ENCODE measurements around the gene PGS1.
"Not testable (repeated sequence)": the region's sequence is repeated elsewhere in the genome, so short reads cannot be mapped to it uniquely, and the experiment has no call there.

PGS1 gene

GRCh38 chr17:78460951-78461798 is 82.7 kb downstream of the PGS1 start:
- Histone ChIP-seq H3K36me3 (replicated peaks) (no peaks in the 10 kb centered on the region), H3K27me3 (replicated peaks) (no peaks in the 10 kb centered on the region), H3K4me3 (ENCODE audit: low read depth, low read length) (no peak overlapping the region), H3K27ac (no peak overlapping the region)
- in situ Hi-C loops (cut with HindIII; ENCODE audit: low pct_ligation_motif_present, low sequenced_read_pairs), result no loop called here
- no peak for TF ChIP-seq CTCF (IDR thresholded peaks at IDR 0.05; ENCODE audit: low read depth, low read length, missing control alignments)
- DNase-seq, result no peak

- H3K4me3 ChIP-seq (ENCODE audit: low read depth, low read length), result no peak overlapping the region
- in situ Hi-C loops (cut with HindIII; ENCODE audit: low pct_ligation_motif_present, low sequenced_read_pairs), result no loop called here
- no peak overlapping the region for H3K27ac ChIP-seq
- no peaks in the 10 kb centered on the region for H3K27me3 ChIP-seq (replicated peaks)
- TF ChIP-seq CTCF (IDR thresholded peaks at IDR 0.05; ENCODE audit: low read depth, low read length, missing control alignments), result no peak
- DNase-seq, result no peak
- H3K36me3 ChIP-seq (replicated peaks), result no peaks in the 10 kb centered on the region
Observed at GRCh38 chr17:78461799-78462053, 83.3 kb downstream of the PGS1 start.

- in situ Hi-C loops (cut with HindIII; ENCODE audit: low pct_ligation_motif_present, low sequenced_read_pairs), result no loop called here
- H3K27ac ChIP-seq, result no peak overlapping the region
- H3K4me3 ChIP-seq (ENCODE audit: low read depth, low read length), result no peak overlapping the region
- no peak for TF ChIP-seq CTCF (IDR thresholded peaks at IDR 0.05; ENCODE audit: low read depth, low read length, missing control alignments)
- no peak for DNase-seq
- no peaks in the 10 kb centered on the region for H3K36me3 ChIP-seq (replicated peaks)
- H3K27me3 ChIP-seq (replicated peaks), result no peaks in the 10 kb centered on the region
Observed at GRCh38 chr17:78462148-78462547, 83.7 kb downstream of the PGS1 start.

GRCh38 chr17:78466109-78466785 is 87.8 kb downstream of the PGS1 start:
- H3K27me3 ChIP-seq (replicated peaks); in situ Hi-C loops (cut with HindIII; ENCODE audit: low pct_ligation_motif_present, low sequenced_read_pairs); DNase-seq; H3K4me3 ChIP-seq (ENCODE audit: low read depth, low read length); H3K36me3 ChIP-seq (replicated peaks); H3K27ac ChIP-seq: not testable (repeated sequence)

GRCh38 chr17:78466786-78467715 is 88.6 kb downstream of the PGS1 start:
- in situ Hi-C loops (cut with HindIII; ENCODE audit: low pct_ligation_motif_present, low sequenced_read_pairs), result no loop called here
- TF ChIP-seq CTCF (IDR thresholded peaks at IDR 0.05; ENCODE audit: low read depth, low read length, missing control alignments), result no peak
- no peak for DNase-seq
- Histone ChIP-seq H3K36me3 (replicated peaks) (no peaks in the 10 kb centered on the region), H3K27me3 (replicated peaks) (no peaks in the 10 kb centered on the region), H3K27ac (no peak overlapping the region), H3K4me3 (ENCODE audit: low read depth, low read length) (no peak overlapping the region)

GRCh38 chr17:78468366-78468765 is 89.9 kb downstream of the PGS1 start:
- Histone ChIP-seq H3K4me3 (ENCODE audit: low read depth, low read length) (no peak overlapping the region), H3K27ac (no peak overlapping the region), H3K36me3 (replicated peaks) (no peaks in the 10 kb centered on the region), H3K27me3 (replicated peaks) (no peaks in the 10 kb centered on the region)
- in situ Hi-C loops (cut with HindIII; ENCODE audit: low pct_ligation_motif_present, low sequenced_read_pairs), result no loop called here
- DNase-seq, result no peak
- TF ChIP-seq CTCF (IDR thresholded peaks at IDR 0.05; ENCODE audit: low read depth, low read length, missing control alignments), result no peak

All from brain microvascular endothelial cell (primary cell).